Measurements from ENCODE around the gene CDKN2AIP. TPM values are rescaled to one million over a fixed set of nuclear protein-coding genes. Genes with fewer than 3 reads are reported as not detected.
A peak's percentile ranks its signal among the peaks of the same experiment; 100 is the strongest.

CDKN2AIP gene
- total RNA-seq, 1 donor from 2014 or later = 35.3 TPM

- Histone ChIP-seq H3K4me1 (no peaks in the 10 kb centered on the region), H3K4me2 (no peak overlapping the region), H3F3A (ENCODE audit: low read depth) (no peaks in the 10 kb centered on the region), H3K27ac (no peak overlapping the region), H3K27me3 (no peaks in the 10 kb centered on the region), H3K9me3 (ENCODE audit: low read depth) (no peaks in the 10 kb centered on the region), H3K36me3 (no peaks in the 10 kb centered on the region), H2AFZ (replicated peaks) (no peak overlapping the region), H3K9ac (no peak overlapping the region), H3K79me2 (ENCODE audit: low read depth) (no peaks in the 10 kb centered on the region), H4K20me1 (ENCODE audit: low read depth) (no peaks in the 10 kb centered on the region), H3K4me3 (no peak overlapping the region)
- DNase-seq (ENCODE audit: low spot score) = no peak
- H3K4me1 Mint-ChIP-seq = no peaks in the 10 kb centered on the region
- no peak overlapping the region for H3K4me3 Mint-ChIP-seq
- TF ChIP-seq, protein P1, sequence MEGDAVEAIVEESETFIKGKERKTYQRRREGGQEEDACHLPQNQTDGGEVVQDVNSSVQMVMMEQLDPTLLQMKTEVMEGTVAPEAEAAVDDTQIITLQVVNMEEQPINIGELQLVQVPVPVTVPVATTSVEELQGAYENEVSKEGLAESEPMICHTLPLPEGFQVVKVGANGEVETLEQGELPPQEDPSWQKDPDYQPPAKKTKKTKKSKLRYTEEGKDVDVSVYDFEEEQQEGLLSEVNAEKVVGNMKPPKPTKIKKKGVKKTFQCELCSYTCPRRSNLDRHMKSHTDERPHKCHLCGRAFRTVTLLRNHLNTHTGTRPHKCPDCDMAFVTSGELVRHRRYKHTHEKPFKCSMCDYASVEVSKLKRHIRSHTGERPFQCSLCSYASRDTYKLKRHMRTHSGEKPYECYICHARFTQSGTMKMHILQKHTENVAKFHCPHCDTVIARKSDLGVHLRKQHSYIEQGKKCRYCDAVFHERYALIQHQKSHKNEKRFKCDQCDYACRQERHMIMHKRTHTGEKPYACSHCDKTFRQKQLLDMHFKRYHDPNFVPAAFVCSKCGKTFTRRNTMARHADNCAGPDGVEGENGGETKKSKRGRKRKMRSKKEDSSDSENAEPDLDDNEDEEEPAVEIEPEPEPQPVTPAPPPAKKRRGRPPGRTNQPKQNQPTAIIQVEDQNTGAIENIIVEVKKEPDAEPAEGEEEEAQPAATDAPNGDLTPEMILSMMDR (IDR thresholded peaks at IDR 0.05) = no peak
- TF ChIP-seq EZH2 (IDR thresholded peaks at IDR 0.05) (no peak), EZH2phosphoT487 (IDR thresholded peaks at IDR 0.05) (no peak)
- H3K9me3 Mint-ChIP-seq = peaks cover 4% of the 10 kb centered on the region
- H3K27ac Mint-ChIP-seq = no peak overlapping the region
- H3K27me3 Mint-ChIP-seq (ENCODE audit: insufficient read depth, low read depth) = peaks cover 6% of the 10 kb centered on the region
- no peaks in the 10 kb centered on the region for H3K36me3 Mint-ChIP-seq
These were observed 21.3 kb upstream of the CDKN2AIP start for GRCh38 chr4:183422962-183423631.

DNA sequence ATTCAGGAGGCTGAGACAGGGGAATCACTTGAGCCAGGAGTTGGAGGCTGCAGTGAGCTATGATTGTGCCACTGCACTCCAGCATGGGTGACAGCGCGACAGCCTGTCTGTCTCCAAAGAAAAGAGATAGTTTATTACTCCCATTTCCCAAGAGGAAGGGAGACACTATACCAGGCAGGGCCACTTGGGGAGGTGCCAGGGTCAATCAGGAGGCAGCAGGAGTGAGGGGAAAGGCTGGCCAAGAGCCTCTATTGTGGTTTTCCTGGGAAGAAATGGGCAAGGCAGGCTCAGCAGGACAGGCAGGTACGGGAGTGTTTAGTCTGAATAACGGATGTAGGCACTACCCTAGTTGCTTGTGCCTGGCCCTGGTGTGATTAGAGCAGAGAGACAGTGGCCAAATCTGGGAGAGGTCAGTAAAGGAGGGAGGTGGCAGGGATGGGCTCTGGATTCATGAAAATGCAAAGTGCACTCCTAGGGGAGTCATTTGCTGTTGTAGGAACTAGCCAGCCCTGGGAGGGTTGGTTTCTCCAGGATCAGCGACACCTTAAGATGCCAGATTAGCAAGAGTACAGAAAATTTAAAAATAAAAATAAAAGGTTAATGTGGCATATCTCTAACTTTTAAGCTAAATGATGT lies 20.2 kb upstream of the CDKN2AIP start:
- Mint-ChIP-seq H3K36me3 (no peaks in the 10 kb centered on the region), H3K27ac (no peak overlapping the region), H3K4me1 (no peaks in the 10 kb centered on the region), H3K27me3 (ENCODE audit: insufficient read depth, low read depth) (peaks cover 3% of the 10 kb centered on the region), H3K4me3 (no peak overlapping the region), H3K9me3 (no peaks in the 10 kb centered on the region)
- TF ChIP-seq, protein P1 (IDR thresholded peaks at IDR 0.05) = no peak
- TF ChIP-seq EZH2 (IDR thresholded peaks at IDR 0.05) (no peak), EZH2phosphoT487 (IDR thresholded peaks at IDR 0.05) (no peak)
- DNase-seq (ENCODE audit: low spot score) = no peak
- H4K20me1 ChIP-seq (ENCODE audit: low read depth) = no peaks in the 10 kb centered on the region
- H3K9me3 ChIP-seq (ENCODE audit: low read depth) = no peaks in the 10 kb centered on the region
- peak overlapping the region; percentile 22 for H2AFZ ChIP-seq (replicated peaks)
- H3K27ac ChIP-seq = no peak overlapping the region
- H3F3A ChIP-seq (ENCODE audit: low read depth) = no peaks in the 10 kb centered on the region
- no peaks in the 10 kb centered on the region for H3K36me3 ChIP-seq
- H3K79me2 ChIP-seq (ENCODE audit: low read depth) = no peaks in the 10 kb centered on the region
- no peak overlapping the region for H3K9ac ChIP-seq
- no peaks in the 10 kb centered on the region for H3K27me3 ChIP-seq
- H3K4me2 ChIP-seq = no peak overlapping the region
- H3K4me1 ChIP-seq = no peaks in the 10 kb centered on the region
- no peak overlapping the region for H3K4me3 ChIP-seq

GRCh38 chr4:183426507-183426906 lies 17.9 kb upstream of the CDKN2AIP start:
- Histone ChIP-seq H3F3A (ENCODE audit: low read depth) (peaks cover 21% of the 10 kb centered on the region), H3K4me2 (no peak overlapping the region), H4K20me1 (ENCODE audit: low read depth) (no peaks in the 10 kb centered on the region), H3K4me1 (no peaks in the 10 kb centered on the region), H3K27me3 (no peaks in the 10 kb centered on the region), H3K36me3 (no peaks in the 10 kb centered on the region), H3K79me2 (ENCODE audit: low read depth) (no peaks in the 10 kb centered on the region), H3K27ac (no peak overlapping the region), H2AFZ (replicated peaks) (no peak overlapping the region), H3K9ac (no peak overlapping the region), H3K4me3 (no peak overlapping the region), H3K9me3 (ENCODE audit: low read depth) (no peaks in the 10 kb centered on the region)
- no peak for DNase-seq (ENCODE audit: low spot score)
- Mint-ChIP-seq H3K36me3 (no peaks in the 10 kb centered on the region), H3K9me3 (no peaks in the 10 kb centered on the region), H3K4me3 (no peak overlapping the region), H3K4me1 (peaks cover 16% of the 10 kb centered on the region), H3K27me3 (ENCODE audit: insufficient read depth, low read depth) (peaks cover 2% of the 10 kb centered on the region), H3K27ac (no peak overlapping the region)
- TF ChIP-seq, protein P1 (IDR thresholded peaks at IDR 0.05) = no peak
- TF ChIP-seq EZH2 (IDR thresholded peaks at IDR 0.05) = no peak
- no peak for TF ChIP-seq EZH2phosphoT487 (IDR thresholded peaks at IDR 0.05)
